ENCODE measurements around the gene SECISBP2L. TPM values are rescaled to one million over a fixed set of nuclear protein-coding genes. Genes with fewer than 3 reads are reported as not detected.

SECISBP2L gene
- total RNA-seq, 1 donor from 2014 or later, result 44.0 TPM

GRCh38 chr15:48946840-48947187, 99.4 kb downstream of the SECISBP2L start:
- no peaks in the 10 kb centered on the region for H3K27me3 ChIP-seq
- no peaks in the 10 kb centered on the region for H3K9me3 Mint-ChIP-seq
- peaks cover 2% of the 10 kb centered on the region for H3K27me3 Mint-ChIP-seq (ENCODE audit: insufficient read depth, low read depth)
- peaks cover 13% of the 10 kb centered on the region for H3K4me1 Mint-ChIP-seq
- no peaks in the 10 kb centered on the region for H3F3A ChIP-seq (ENCODE audit: low read depth)
- no peak overlapping the region for H3K4me3 Mint-ChIP-seq
- H3K9me3 ChIP-seq (ENCODE audit: low read depth), result no peaks in the 10 kb centered on the region
- H2AFZ ChIP-seq (replicated peaks), result no peak overlapping the region
- no peak overlapping the region for H3K4me3 ChIP-seq
- no peak for DNase-seq (ENCODE audit: low spot score)
- H3K27ac Mint-ChIP-seq, result no peak overlapping the region
- no peaks in the 10 kb centered on the region for H3K79me2 ChIP-seq (ENCODE audit: low read depth)
- TF ChIP-seq EZH2phosphoT487 (IDR thresholded peaks at IDR 0.05) (no peak), EZH2 (IDR thresholded peaks at IDR 0.05) (no peak), CTCF (IDR thresholded peaks at IDR 0.05) (no peak)
- H3K36me3 ChIP-seq, result no peaks in the 10 kb centered on the region
- H3K4me1 ChIP-seq, result no peaks in the 10 kb centered on the region
- H3K4me2 ChIP-seq, result no peak overlapping the region
- H3K27ac ChIP-seq, result no peak overlapping the region
- no peaks in the 10 kb centered on the region for H3K36me3 Mint-ChIP-seq
- H3K9ac ChIP-seq, result no peak overlapping the region
- no peaks in the 10 kb centered on the region for H4K20me1 ChIP-seq (ENCODE audit: low read depth)

- H3K4me3 Mint-ChIP-seq, result no peak overlapping the region
- no peaks in the 10 kb centered on the region for H3K4me1 ChIP-seq
- H3K4me3 ChIP-seq, result no peak overlapping the region
- H4K20me1 ChIP-seq (ENCODE audit: low read depth), result no peaks in the 10 kb centered on the region
- DNase-seq (ENCODE audit: low spot score), result no peak
- H2AFZ ChIP-seq (replicated peaks), result no peak overlapping the region
- no peaks in the 10 kb centered on the region for H3K9me3 Mint-ChIP-seq
- no peaks in the 10 kb centered on the region for H3K79me2 ChIP-seq (ENCODE audit: low read depth)
- H3K9me3 ChIP-seq (ENCODE audit: low read depth), result no peaks in the 10 kb centered on the region
- H3K27me3 Mint-ChIP-seq (ENCODE audit: insufficient read depth, low read depth), result peaks cover 2% of the 10 kb centered on the region
- H3K4me2 ChIP-seq, result no peak overlapping the region
- H3K27me3 ChIP-seq, result no peaks in the 10 kb centered on the region
- H3K27ac ChIP-seq, result no peak overlapping the region
- H3K4me1 Mint-ChIP-seq, result peaks cover 7% of the 10 kb centered on the region
- H3K9ac ChIP-seq, result no peak overlapping the region
- no peaks in the 10 kb centered on the region for H3F3A ChIP-seq (ENCODE audit: low read depth)
- TF ChIP-seq EZH2 (IDR thresholded peaks at IDR 0.05) (no peak), CTCF (IDR thresholded peaks at IDR 0.05) (no peak), EZH2phosphoT487 (IDR thresholded peaks at IDR 0.05) (no peak)
- no peak overlapping the region for H3K27ac Mint-ChIP-seq
- H3K36me3 ChIP-seq, result no peaks in the 10 kb centered on the region
- H3K36me3 Mint-ChIP-seq, result no peaks in the 10 kb centered on the region
Observed at GRCh38 chr15:48946074-48946839, 100.0 kb downstream of the SECISBP2L start.

- no peak overlapping the region for H3K4me3 ChIP-seq
- no peaks in the 10 kb centered on the region for H3K9me3 ChIP-seq (ENCODE audit: low read depth)
- H4K20me1 ChIP-seq (ENCODE audit: low read depth), result no peaks in the 10 kb centered on the region
- no peaks in the 10 kb centered on the region for H3K36me3 Mint-ChIP-seq
- no peaks in the 10 kb centered on the region for H3K27me3 ChIP-seq
- no peak overlapping the region for H3K4me3 Mint-ChIP-seq
- H3K79me2 ChIP-seq (ENCODE audit: low read depth), result no peaks in the 10 kb centered on the region
- DNase-seq (ENCODE audit: low spot score), result no peak
- no peak overlapping the region for H3K27ac Mint-ChIP-seq
- no peaks in the 10 kb centered on the region for H3F3A ChIP-seq (ENCODE audit: low read depth)
- no peaks in the 10 kb centered on the region for H3K9me3 Mint-ChIP-seq
- H3K4me1 ChIP-seq, result no peaks in the 10 kb centered on the region
- H3K4me2 ChIP-seq, result no peak overlapping the region
- H3K4me1 Mint-ChIP-seq, result peaks cover 3% of the 10 kb centered on the region
- H3K9ac ChIP-seq, result no peak overlapping the region
- H3K27me3 Mint-ChIP-seq (ENCODE audit: insufficient read depth, low read depth), result peaks cover 2% of the 10 kb centered on the region
- H3K27ac ChIP-seq, result no peak overlapping the region
- no peak overlapping the region for H2AFZ ChIP-seq (replicated peaks)
- no peaks in the 10 kb centered on the region for H3K36me3 ChIP-seq
- TF ChIP-seq EZH2phosphoT487 (IDR thresholded peaks at IDR 0.05) (no peak), EZH2 (IDR thresholded peaks at IDR 0.05) (no peak)
Observed at GRCh38 chr15:48945386-48945785, 100.9 kb downstream of the SECISBP2L start.

GRCh38 chr15:48941904-48942303, 104.3 kb downstream of the SECISBP2L start:
- Histone ChIP-seq H3K9ac (no peak overlapping the region), H3K9me3 (ENCODE audit: low read depth) (no peaks in the 10 kb centered on the region), H3K4me2 (no peak overlapping the region), H3K4me3 (no peak overlapping the region), H3K27ac (no peak overlapping the region), H2AFZ (replicated peaks) (no peak overlapping the region), H3K27me3 (no peaks in the 10 kb centered on the region), H3K36me3 (no peaks in the 10 kb centered on the region), H3K79me2 (ENCODE audit: low read depth) (no peaks in the 10 kb centered on the region), H3K4me1 (no peaks in the 10 kb centered on the region), H3F3A (ENCODE audit: low read depth) (no peaks in the 10 kb centered on the region), H4K20me1 (ENCODE audit: low read depth) (no peaks in the 10 kb centered on the region)
- no peak for DNase-seq (ENCODE audit: low spot score)
- TF ChIP-seq EZH2phosphoT487 (IDR thresholded peaks at IDR 0.05), result no peak
- TF ChIP-seq CTCF (IDR thresholded peaks at IDR 0.05), result no peak
- Mint-ChIP-seq H3K36me3 (no peaks in the 10 kb centered on the region), H3K4me1 (no peaks in the 10 kb centered on the region), H3K9me3 (no peaks in the 10 kb centered on the region), H3K27me3 (ENCODE audit: insufficient read depth, low read depth) (peaks cover 2% of the 10 kb centered on the region), H3K4me3 (no peak overlapping the region), H3K27ac (no peak overlapping the region)

Measured in neural progenitor cell (in vitro differentiated cells).